Glomerular endothelial cell (primary cell): ENCODE data around the gene PELI2. TPM values are rescaled to one million over a fixed set of nuclear protein-coding genes. Genes with fewer than 3 reads are reported as not detected.
A peak's percentile ranks its signal among the peaks of the same experiment; 100 is the strongest.

Experiments used
- DNase-seq: peaks from one replicate; pipeline ENCODE4 v3.0.0-alpha.2; 2011; ENCODE audit warnings: low read depth, low spot score; ENCODE audit errors: extremely low read depth
- total RNA-seq: library from RNA; depleted of rRNA; stranded (reverse); fragments of >200 nt; gene quantifications from 2 replicates; pipeline ENCODE4 v1.2.3, GENCODE V29; 2015

Gene PELI2
- total RNA-seq, 1 donor from 2014 or later: 3.7 TPM

DNA sequence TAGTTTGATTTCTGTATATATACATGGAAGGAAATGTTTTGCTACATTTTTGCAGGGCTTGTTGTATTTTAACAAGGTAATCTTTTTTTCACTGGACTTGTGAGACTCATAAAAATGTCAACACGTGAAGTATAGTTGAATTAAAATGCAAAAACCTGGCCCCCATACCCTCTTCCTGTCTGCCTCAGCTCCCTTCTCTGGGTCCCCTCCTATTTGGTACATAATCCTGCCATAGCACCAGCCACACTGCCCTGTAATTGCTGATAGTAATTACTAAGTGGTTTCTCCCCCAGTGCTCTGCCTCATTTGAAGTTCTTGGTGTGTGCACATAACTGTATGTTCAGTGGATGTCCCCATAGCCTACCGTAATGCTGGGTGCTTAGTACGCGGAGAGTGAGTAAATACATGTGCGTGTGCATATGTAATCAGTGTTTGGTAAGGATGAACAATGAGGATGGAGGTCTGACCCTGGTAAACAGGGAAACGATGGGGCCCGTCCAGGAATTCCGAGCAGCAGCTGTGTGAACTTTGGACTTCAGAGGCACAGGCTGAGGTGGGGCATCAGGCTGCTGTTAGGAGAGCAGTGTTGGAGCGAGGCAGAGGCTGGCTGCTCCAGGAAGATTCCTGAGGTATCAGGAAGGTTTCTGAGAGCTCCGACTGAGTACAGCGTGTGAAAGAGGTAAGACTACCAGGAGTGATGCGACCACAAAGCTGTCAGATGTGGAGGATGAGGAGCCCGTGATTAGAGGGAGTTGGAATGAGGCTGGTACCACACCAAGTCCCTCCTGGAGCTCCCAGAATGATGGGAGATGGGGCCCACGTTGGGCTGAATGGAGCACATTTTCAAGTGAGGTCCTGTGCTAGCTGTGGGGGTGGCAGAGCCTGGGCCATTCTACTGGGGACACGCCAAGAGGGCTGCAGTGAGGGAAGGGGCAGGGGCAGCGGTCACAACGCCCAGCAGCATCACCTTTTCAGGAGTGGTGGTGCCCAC is 106.8 kb downstream of the PELI2 start:
- DNase-seq: no peak

GRCh38 chr14:56235388-56235787 is 117.2 kb downstream of the PELI2 start:
- DNase-seq: no peak

DNA sequence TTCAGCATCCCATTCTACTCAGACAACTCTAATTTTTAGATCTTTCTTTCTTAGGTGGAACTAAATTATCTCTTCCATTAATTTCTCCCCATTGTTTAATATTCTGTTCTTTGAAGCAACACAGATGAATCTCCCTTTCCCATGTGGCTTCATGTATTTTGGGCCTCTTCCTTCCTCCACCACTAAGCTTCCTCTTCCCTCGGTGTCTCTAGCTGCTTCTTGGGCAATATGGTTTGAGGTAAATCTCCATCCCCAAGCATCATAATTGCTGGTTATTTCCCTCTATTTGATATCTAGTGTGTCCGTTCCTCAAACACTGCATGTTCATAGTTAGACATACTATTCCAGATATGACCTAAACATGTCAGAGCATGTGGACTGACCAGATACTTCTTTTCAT is 119.2 kb downstream of the PELI2 start:
- no peak for DNase-seq

DNA sequence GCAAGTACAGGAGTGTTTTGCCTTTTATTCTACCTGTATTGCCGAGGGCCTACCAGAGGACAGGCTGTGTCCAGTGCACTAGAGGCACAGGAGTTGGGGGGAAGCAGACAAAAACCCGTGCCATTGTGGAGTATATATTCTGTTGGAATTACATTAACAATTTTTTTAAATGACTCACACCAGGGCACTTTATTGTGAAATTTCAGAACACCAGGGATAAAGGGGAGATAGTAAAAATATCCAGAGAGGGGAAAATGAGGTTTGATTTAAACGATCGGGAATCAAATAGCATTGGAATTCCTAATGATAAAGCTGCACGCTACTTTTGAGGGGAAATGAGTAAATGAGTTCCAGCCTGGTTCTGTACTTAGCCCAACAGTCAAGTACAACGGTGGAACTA is 123.2 kb downstream of the PELI2 start:
- DNase-seq: no peak

DNA sequence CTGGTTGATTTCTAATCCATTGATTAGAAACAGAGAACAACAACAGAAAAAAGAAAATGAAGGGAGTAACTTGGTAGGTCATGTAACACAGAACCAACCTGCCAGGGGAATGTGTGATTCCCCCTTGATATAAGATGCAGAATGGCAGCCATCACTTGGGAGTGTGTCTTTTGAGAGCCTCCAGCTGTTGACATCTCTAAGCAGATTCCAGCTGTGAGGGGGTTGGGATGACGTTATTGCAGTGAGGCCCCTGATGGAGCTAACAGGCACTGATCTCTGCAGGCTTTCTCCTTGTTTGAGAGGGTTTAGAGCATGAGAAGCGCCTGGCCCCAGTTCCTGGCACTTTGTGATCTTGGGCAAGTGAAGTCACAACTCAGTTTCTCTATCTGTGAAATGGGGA is 124.9 kb downstream of the PELI2 start:
- no peak for DNase-seq

GRCh38 chr14:56244138-56244789 is 126.1 kb downstream of the PELI2 start:
- DNase-seq: no peak

GRCh38 chr14:56247495-56248200 is 129.4 kb downstream of the PELI2 start:
- peak; percentile 10 for DNase-seq

- no peak for DNase-seq
Measured at GRCh38 chr14:56248442-56248841, 130.2 kb downstream of the PELI2 start.

- DNase-seq: no peak
Measured at GRCh38 chr14:56261046-56261445, 142.8 kb downstream of the PELI2 start.

- no peak for DNase-seq
Measured at GRCh38 chr14:56262530-56262929, 144.3 kb downstream of the PELI2 start.

- no peak for DNase-seq
Measured at GRCh38 chr14:56268039-56268438, 149.8 kb downstream of the PELI2 start.

GRCh38 chr14:56268673-56269072 is 150.5 kb downstream of the PELI2 start:
- DNase-seq: no peak

DNA sequence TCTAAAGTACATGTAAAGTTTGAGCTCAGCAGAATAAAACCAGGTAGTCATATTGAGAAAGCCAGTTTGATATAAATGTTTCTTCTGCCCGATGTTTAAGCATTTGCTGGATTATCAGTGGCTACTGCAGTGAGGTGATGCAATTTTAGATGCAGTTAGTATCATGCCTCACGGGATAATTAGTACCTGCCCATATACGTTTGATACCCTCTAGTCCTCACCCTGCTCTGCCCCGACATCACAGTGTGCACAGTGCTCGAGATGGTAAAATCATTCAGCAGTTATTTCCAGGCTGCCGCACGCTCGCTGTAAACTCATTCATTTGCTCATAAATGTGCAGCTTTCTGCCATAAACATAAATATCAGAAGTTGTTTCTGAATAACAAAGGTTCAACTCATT is 152.7 kb downstream of the PELI2 start:
- DNase-seq: no peak

GRCh38 chr14:56271970-56272369 is 153.8 kb downstream of the PELI2 start:
- peak; percentile 71 for DNase-seq

- DNase-seq: no peak
Measured at GRCh38 chr14:56273155-56273554, 154.9 kb downstream of the PELI2 start.

GRCh38 chr14:56273951-56274350 is 155.7 kb downstream of the PELI2 start:
- no peak for DNase-seq

- DNase-seq: no peak
Measured at GRCh38 chr14:56274556-56274955, 156.3 kb downstream of the PELI2 start.

DNA sequence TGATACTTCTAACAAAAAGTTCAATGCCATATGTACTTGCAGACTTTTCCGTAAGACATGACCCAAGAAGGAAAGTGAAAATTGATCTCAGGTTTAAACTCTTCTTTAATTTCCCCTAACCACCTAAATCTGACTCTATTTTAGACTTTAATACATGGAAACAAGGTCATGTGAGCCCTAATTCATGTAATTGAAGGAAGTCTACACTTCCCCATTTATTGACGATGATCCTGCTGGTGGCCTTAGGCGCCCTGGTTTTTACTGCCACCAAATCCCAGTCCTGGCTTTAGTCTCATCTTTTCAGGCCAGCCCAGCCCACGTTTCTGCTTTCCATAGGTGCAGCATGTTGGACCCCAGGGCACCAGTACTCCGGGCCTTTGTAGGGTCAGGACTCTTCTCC is 157.9 kb downstream of the PELI2 start:
- DNase-seq: no peak

- DNase-seq: no peak
Measured at GRCh38 chr14:56278383-56278782, 160.2 kb downstream of the PELI2 start.

DNA sequence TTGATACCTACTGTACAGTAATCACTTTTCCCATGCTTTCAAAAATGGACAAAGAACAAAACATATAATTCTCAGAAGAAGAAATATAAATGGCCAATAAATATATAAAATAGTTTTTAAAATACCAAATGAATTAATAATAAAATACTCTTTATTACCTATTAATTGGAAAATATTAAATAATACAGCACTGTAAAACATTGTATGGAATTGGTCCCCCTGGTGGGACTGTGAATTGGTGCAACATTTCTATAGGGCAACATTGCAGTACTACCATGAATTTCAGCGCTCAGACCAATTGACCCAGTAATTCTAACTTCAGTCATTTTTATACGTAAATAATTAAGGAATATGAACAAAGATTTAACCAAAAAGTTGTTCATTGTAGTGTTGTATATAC is 162.6 kb downstream of the PELI2 start:
- no peak for DNase-seq

DNA sequence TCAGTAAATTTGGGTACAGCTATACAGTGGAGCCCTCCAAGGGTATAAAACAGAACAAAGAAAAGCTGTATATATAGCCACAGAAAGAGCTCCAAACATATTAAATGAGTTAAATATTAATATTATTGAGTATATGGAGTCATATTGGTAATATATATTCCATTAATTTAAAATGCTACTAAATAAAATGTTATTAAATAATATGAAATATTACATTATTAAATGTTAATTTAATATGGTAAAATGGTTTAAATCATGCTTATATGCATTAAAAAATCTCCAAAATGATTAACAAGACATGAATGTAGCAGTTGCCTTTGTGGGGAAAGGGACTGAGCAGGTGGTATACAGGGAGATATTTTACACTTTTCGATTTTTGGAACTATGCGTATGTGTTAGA is 164.0 kb downstream of the PELI2 start:
- no peak for DNase-seq
